Hematopoietic multipotent progenitor cell treated with erythropoietin and hydrocortisone succinate and interleukin-3 and kit ligand, for 8 days (in vitro differentiated cells): ENCODE data around the gene WDR33.

Source experiments
- DNase-seq: peaks from one replicate; pipeline ENCODE4 v3.0.0-alpha.2; 2015

The WDR33 gene

GRCh38 chr2:127653421-127654083 lies 157.4 kb downstream of the WDR33 start:
- no peak for DNase-seq

GRCh38 chr2:127652786-127653357 lies 158.1 kb downstream of the WDR33 start:
- no peak for DNase-seq

GRCh38 chr2:127651971-127652550 lies 158.9 kb downstream of the WDR33 start:
- DNase-seq: no peak

GRCh38 chr2:127651381-127651809 lies 159.6 kb downstream of the WDR33 start:
- DNase-seq: no peak
